Heart left ventricle (tissue), 16 donors: Measurements from ENCODE around the gene CTCF. TPM values are rescaled to one million over a fixed set of nuclear protein-coding genes. Genes with fewer than 3 reads are reported as not detected.

Experiments used
- ATAC-seq, 4 donors: fragments of 200-7000 bp; cut with Tn5 transposase; one replicate each; pipeline ENCODE4 v1.9.1; 2020 to 2022; ENCODE audit warnings: moderate library complexity in 4 of 4, mild to moderate bottlenecking in 3 of 4, moderate number of reproducible peaks in 1 of 4
- DNase-seq, 5 donors: peaks; one replicate each; pipeline ENCODE4 v3.0.0-alpha.2; 2020
- H3K27ac ChIP-seq, 12 donors: fragments of 200-600 bp; sonication (generic) in 4 of 12; one replicate each; pipeline versions ENCODE4 v1.5.0 to v1.8.0; 2016 to 2022; ENCODE audit warnings: mild to moderate bottlenecking in 2 of 12
- H3K27me3 ChIP-seq, 9 donors: fragments of 200-600 bp; sonication (generic) in 2 of 9; one replicate each; pipeline versions ENCODE4 v1.5.1 to v1.8.0; 2016 to 2022; ENCODE audit warnings: mild to moderate bottlenecking in 3 of 9
- H3K36me3 ChIP-seq, 9 donors: fragments of 200-600 bp; sonication (generic) in 2 of 9; one replicate each; pipeline versions ENCODE4 v1.5.0 to v1.8.0; 2018 to 2022; ENCODE audit warnings: mild to moderate bottlenecking in 2 of 9
- H3K4me1 ChIP-seq, 12 donors: fragments of 200-600 bp; sonication (generic) in 4 of 12; one replicate each; pipeline versions ENCODE4 v1.5.0 to v1.8.0; 2016 to 2022; ENCODE audit warnings: mild to moderate bottlenecking in 3 of 12
- H3K4me3 ChIP-seq, 12 donors: fragments of 200-600 bp; sonication (generic) in 4 of 12; one replicate each; pipeline versions ENCODE4 v1.5.0 to v1.8.0; 2017 to 2022; ENCODE audit warnings: mild to moderate bottlenecking in 9 of 12, moderate library complexity in 4 of 12
- H3K9me3 ChIP-seq, 12 donors: fragments of 200-600 bp; sonication (generic) in 4 of 12; one replicate each; pipeline versions ENCODE4 v1.5.0 to v1.8.0; 2016 to 2022; ENCODE audit warnings: mild to moderate bottlenecking in 1 of 12
- CTCF ChIP-seq, 12 donors: fragments of 200-600 bp; sonication (generic) in 4 of 12; IDR thresholded peaks; one replicate each; pipeline versions ENCODE4 v1.5.0 to v1.8.0; 2018 to 2022; ENCODE audit warnings: antibody characterized with exemption in 12 of 12, mild to moderate bottlenecking in 5 of 12
- POLR2A ChIP-seq, 2 donors: fragments of 450-650 bp; IDR thresholded peaks; one replicate each; pipeline ENCODE4 v1.6.1; 2017; ENCODE audit warnings: antibody characterized with exemption in 2 of 2, mild to moderate bottlenecking in 2 of 2, moderate library complexity in 2 of 2
- WGBS, 4 donors: extraction: QIAGEN DNeasy Blood & Tissue Kit in 2 of 4; methylation state at CpG; one replicate each; pipeline versions ENCODE4 v1.1.5 to v1.1.7; 2013 to 2018; 5-methylcytosine and 5-hydroxymethylcytosine counted together
- intact Hi-C, 10 donors: fragments of 100-400 bp; cut with DNase I; formaldehyde crosslinking; loops; one replicate each; pipeline versions ENCODE4 v1.11.1 to v1.14.2; 2022
- polyA plus RNA-seq, 2 donors: library from polyadenylated mRNA; stranded (reverse); fragments of 200-250 nt; gene quantifications; one replicate each; pipeline ENCODE4 v1.2.3, GENCODE V29; 2013
- total RNA-seq, 9 donors: library from RNA; depleted of rRNA in 2 of 9; stranded (reverse); fragments of >200 nt in 2 of 9; fragmentation: NEBNext Ultra II Directional in 3 of 9; extraction: Animal tissue kit (Norgen Biotek cat#: 25700) in 3 of 9; gene quantifications; one replicate each; pipeline versions ENCODE4 v1.1.0 to v1.2.4, GENCODE V29; 2016 to 2023
- donor health status: ischemic (EF 13 %, LVEDD 7.1; RV severe dilation, severe dysfunction).
- donor health status: healthy with polysubstance abuse.
- donor health status: DM: no; HTN: yes; CAD: no.
- donor health status: DM: no; HTN: no; CAD: no.
- donor health status: ischemic (EF 25% LVEDD 6.9; RV normal size, moderate dysfunction).
- donor health status: ischemic (EF 25% LVEDD 5.7; RV mildly dilated, moderate dysfunction).
- donor health status: healthy.
- donor health status: DM: yes; HTN: yes; CAD: no.
- donor health status: ischemic (EF 35%, LVEDD 5.7; RV mildly dilated, moderate dysfunction).
- donor health status: nonischemic (EF 11% LVEDD 7.7; RV severe dilation, severe dysfunction).
- donor health status: DM: yes; HTN: yes; CAD: no.
- donor health status: PGD.
- donor health status: ischemic (EF 29% LVEDD 5.4; RV normal size, mild dysfunction).
- donor health status: nonischemic (EF 23%, LVEDD 6.1; RV moderate dilation, normal function).

The CTCF gene
- total and polyA plus RNA-seq, 11 donors, result 13.9 to 35.8 (median 25.3) TPM

- peak in 3 of 4 donors; percentile 2 to 15 (median 9) for ATAC-seq
- no peaks in the 10 kb centered on the region for H3K27me3 ChIP-seq
- no peak for DNase-seq
- H3K36me3 ChIP-seq, result peaks cover 0 to 5% (median 0%) of the 10 kb centered on the region in 9 donors
- 1 to 5% (median 3%) methylated on average over 15 to 16 of the region's 16 CpGs for WGBS, 4 donors
- H3K4me3 ChIP-seq, result peak overlapping the region; percentile 66 to 97 (median 82)
- H3K27ac ChIP-seq, result peak overlapping the region; percentile 80 to 99 (median 96)
- H3K4me1 ChIP-seq, result peaks cover 0 to 63% (median 45%) of the 10 kb centered on the region in 12 donors
- H3K9me3 ChIP-seq, result no peaks in the 10 kb centered on the region
- intact Hi-C loops, result loop anchor here in 7 of 10 donors (2.0 to 10.0 kb wide), 8 partner anchors 33 to 535 kb away; partner anchors contain the start of genes CTCF (in 4 of the 7), CTRL (in 3 of the 7), PSMB10 (in 2 of the 7) and RANBP10 (in 1 of the 7)
- TF ChIP-seq CTCF (IDR thresholded peaks at IDR 0.05) (no peak), POLR2A (IDR thresholded peaks at IDR 0.05) (no peak)
Observed at GRCh38 chr16:67529582-67530012, 32.7 kb upstream of the CTCF start.

GRCh38 chr16:67530013-67530939, 32.0 kb upstream of the CTCF start:
- H3K4me1 ChIP-seq, result peaks cover 0 to 70% (median 49%) of the 10 kb centered on the region in 12 donors
- TF ChIP-seq POLR2A (IDR thresholded peaks at IDR 0.05), result peak; percentile 21 to 88
- no peak for TF ChIP-seq CTCF (IDR thresholded peaks at IDR 0.05)
- no peaks in the 10 kb centered on the region for H3K27me3 ChIP-seq
- H3K27ac ChIP-seq, result peak overlapping the region; percentile 80 to 99 (median 96)
- peak; percentile 63 to 89 (median 80) for ATAC-seq
- H3K36me3 ChIP-seq, result peaks cover 0 to 5% (median 0%) of the 10 kb centered on the region in 9 donors
- H3K4me3 ChIP-seq, result peak overlapping the region; percentile 66 to 97 (median 82)
- no peaks in the 10 kb centered on the region for H3K9me3 ChIP-seq
- DNase-seq, result peak; percentile 88 to 91 (median 90)
- WGBS, 4 donors, result 2 to 3% (median 2%) methylated on average over 22 to 48 of the region's 48 CpGs
- intact Hi-C loops, result loop anchor here in 2 of 10 donors (2.0 to 5.0 kb wide), 2 partner anchors 33 to 402 kb away; partner anchors contain the start of genes CTCF (in 1 of the 2) and CTRL (in 1 of the 2)

DNA sequence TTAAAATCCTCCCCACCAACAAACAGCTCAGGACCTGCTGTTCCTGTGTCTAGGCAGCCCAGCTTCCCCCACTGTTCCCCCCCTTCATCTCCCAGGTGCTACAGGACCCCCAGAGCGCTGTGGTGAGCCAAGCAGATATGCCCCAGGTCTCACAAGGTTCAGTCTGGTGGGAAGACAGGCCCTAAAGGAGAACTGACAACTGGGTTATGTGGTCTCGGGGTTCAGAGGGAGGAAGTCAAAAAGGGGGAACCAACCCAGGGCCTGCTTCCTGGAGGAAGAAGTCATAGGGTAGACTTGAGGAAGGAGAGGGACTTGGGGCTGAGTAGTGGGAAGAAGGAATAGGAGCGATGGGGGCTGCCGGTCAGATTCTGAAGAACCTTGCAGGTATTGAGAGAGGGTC, 31.1 kb upstream of the CTCF start:
- peak overlapping the region in 8 of 12 donors; percentile 66 to 97 (median 82) for H3K4me3 ChIP-seq
- no peak for ATAC-seq
- WGBS, 4 donors, result 78 to 86% (median 85%) methylated on average over 4 of the region's 4 CpGs

More for the DNA sequence above, 31.1 kb upstream of the CTCF start:
- H3K4me1 ChIP-seq, result peaks cover 0 to 80% (median 54%) of the 10 kb centered on the region in 12 donors
- no peaks in the 10 kb centered on the region for H3K27me3 ChIP-seq
- peak in 2 of 5 donors; percentile 43 for DNase-seq
- no peaks in the 10 kb centered on the region for H3K9me3 ChIP-seq
- intact Hi-C loops, result loop anchor here in 2 of 10 donors (2.0 to 5.0 kb wide), 2 partner anchors 32 to 401 kb away; partner anchors contain the start of genes CTCF (in 1 of the 2) and CTRL (in 1 of the 2)
- H3K27ac ChIP-seq, result peak overlapping the region in 10 of 12 donors; percentile 91 to 99 (median 96)
- TF ChIP-seq CTCF (IDR thresholded peaks at IDR 0.05) (no peak), POLR2A (IDR thresholded peaks at IDR 0.05) (no peak)
- peaks cover 0 to 5% (median 0%) of the 10 kb centered on the region in 9 donors for H3K36me3 ChIP-seq
